H1 (cell line): ENCODE data around the gene ZFAND3.

Experiments
- CEBPB ChIP-seq: IDR thresholded peaks from 2 replicates; pipeline ENCODE4 v1.6.1; 2012; ENCODE audit warnings: low read depth, low read length
- CREB1 ChIP-seq: IDR thresholded peaks from 2 replicates; pipeline ENCODE4 v1.6.1; 2012; ENCODE audit warnings: inconsistent platforms
- JUND ChIP-seq: IDR thresholded peaks from 2 replicates; pipeline ENCODE4 v1.6.1; 2011; ENCODE audit warnings: mild to moderate bottlenecking, improper control_type of control experiment, low read length
- KDM1A ChIP-seq: fragments of 200-600, 300-600 bp; sonication (generic); IDR thresholded peaks from 2 replicates; pipeline ENCODE4 v1.7.1; 2016; ENCODE audit warnings: mild to moderate bottlenecking, low read length, borderline replicate concordance
- SAP30 ChIP-seq: fragments of 300-600 bp; sonication (generic); IDR thresholded peaks from 2 replicates; pipeline ENCODE4 v1.7.1; 2012; ENCODE audit warnings: low read length, moderate library complexity, mild to moderate bottlenecking, inconsistent platforms; ENCODE audit not compliant: insufficient read depth, insufficient replicate concordance
- TAF1 ChIP-seq: IDR thresholded peaks from 2 replicates; pipeline ENCODE4 v1.6.1; 2011; ENCODE audit warnings: mild to moderate bottlenecking, low read depth, low read length

- TF ChIP-seq TAF1 = no peak
- TF ChIP-seq CREB1 = no peak
- TF ChIP-seq CEBPB = no peak
- TF ChIP-seq KDM1A = no peak
- TF ChIP-seq JUND = no peak
- no peak for TF ChIP-seq SAP30
Observed at GRCh38 chr6:37922563-37922962, 103.0 kb downstream of the ZFAND3 start.
